Measurements from ENCODE around the gene LARP4B. TPM values are rescaled to one million over a fixed set of nuclear protein-coding genes. Genes with fewer than 3 reads are reported as not detected.
"Not testable (repeated sequence)": the region's sequence is repeated elsewhere in the genome, so short reads cannot be mapped to it uniquely, and the experiment has no call there.

Gene LARP4B
- total RNA-seq, 1 donor from 2014 or later: 101 TPM

DNA sequence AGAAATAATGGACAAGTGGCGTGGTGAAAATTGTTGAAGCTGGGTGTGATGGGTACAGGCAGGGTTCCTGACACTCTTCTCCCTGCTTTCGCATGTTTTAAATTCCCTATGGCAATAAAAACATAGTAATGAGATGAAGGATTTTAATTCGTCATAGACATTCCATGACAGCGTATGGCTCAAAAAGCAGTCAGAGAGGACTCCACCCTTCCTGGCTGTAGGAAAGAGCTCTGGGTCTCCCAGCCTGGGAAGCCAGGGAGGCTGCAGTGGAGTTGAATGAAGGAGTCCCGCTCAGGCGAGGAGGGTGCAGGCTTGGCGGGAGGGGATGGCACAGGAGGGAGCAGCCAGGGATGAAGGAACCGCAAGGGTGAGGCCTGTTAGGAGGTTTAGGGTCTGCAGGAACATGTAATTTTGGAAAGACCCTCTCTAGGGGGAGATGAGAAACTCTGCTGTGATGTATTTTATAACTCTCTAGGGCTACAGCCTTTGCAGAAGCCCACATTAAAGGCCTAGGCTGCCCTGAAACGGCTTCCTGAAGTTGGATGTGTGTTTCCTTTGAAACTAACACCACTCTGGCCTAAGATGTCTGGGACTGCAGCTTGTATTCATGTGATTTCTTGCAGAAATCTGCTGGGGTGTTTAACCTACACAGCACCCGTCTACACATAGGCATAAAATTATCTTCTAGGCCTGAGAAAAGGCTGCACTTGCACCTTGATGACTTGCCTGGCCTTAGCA lies 7.6 kb upstream of the LARP4B start:
- no peaks in the 10 kb centered on the region for H3K36me3 ChIP-seq (ENCODE audit: insufficient read depth, low read length)
- H3K4me1 ChIP-seq (ENCODE audit: insufficient read depth, low read length): no peaks in the 10 kb centered on the region
- TF ChIP-seq, protein P1, sequence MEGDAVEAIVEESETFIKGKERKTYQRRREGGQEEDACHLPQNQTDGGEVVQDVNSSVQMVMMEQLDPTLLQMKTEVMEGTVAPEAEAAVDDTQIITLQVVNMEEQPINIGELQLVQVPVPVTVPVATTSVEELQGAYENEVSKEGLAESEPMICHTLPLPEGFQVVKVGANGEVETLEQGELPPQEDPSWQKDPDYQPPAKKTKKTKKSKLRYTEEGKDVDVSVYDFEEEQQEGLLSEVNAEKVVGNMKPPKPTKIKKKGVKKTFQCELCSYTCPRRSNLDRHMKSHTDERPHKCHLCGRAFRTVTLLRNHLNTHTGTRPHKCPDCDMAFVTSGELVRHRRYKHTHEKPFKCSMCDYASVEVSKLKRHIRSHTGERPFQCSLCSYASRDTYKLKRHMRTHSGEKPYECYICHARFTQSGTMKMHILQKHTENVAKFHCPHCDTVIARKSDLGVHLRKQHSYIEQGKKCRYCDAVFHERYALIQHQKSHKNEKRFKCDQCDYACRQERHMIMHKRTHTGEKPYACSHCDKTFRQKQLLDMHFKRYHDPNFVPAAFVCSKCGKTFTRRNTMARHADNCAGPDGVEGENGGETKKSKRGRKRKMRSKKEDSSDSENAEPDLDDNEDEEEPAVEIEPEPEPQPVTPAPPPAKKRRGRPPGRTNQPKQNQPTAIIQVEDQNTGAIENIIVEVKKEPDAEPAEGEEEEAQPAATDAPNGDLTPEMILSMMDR (IDR thresholded peaks at IDR 0.05; ENCODE audit: insufficient read depth, low read depth, low read length): no peak
- no peak for TF ChIP-seq EZH2 (IDR thresholded peaks at IDR 0.05; ENCODE audit: insufficient read depth, low read length)
- H3K9me3 Mint-ChIP-seq (ENCODE audit: unreplicated experiment): peaks cover 3% of the 10 kb centered on the region
- no peaks in the 10 kb centered on the region for H3K79me2 ChIP-seq (ENCODE audit: insufficient read depth, low read length)
- no peak for FAIRE-seq
- H3K4me3 Mint-ChIP-seq (ENCODE audit: unreplicated experiment): no peak overlapping the region
- H3K4me3 ChIP-seq (ENCODE audit: insufficient read depth, low read depth, low read length): no peak overlapping the region
- H4K20me1 ChIP-seq (ENCODE audit: insufficient read depth, low read length): no peaks in the 10 kb centered on the region
- no peaks in the 10 kb centered on the region for H3K27me3 ChIP-seq (ENCODE audit: insufficient read depth, low read length)
- no peak overlapping the region for H3K27ac Mint-ChIP-seq (ENCODE audit: unreplicated experiment)
- no peak overlapping the region for H3K9ac ChIP-seq (ENCODE audit: low read length)
- no peaks in the 10 kb centered on the region for H3K36me3 Mint-ChIP-seq (ENCODE audit: low read depth, unreplicated experiment)
- H3K27me3 Mint-ChIP-seq (ENCODE audit: low read depth, unreplicated experiment): peaks cover 4% of the 10 kb centered on the region
- H3K9me3 ChIP-seq (ENCODE audit: insufficient read depth, low read depth, low read length): no peaks in the 10 kb centered on the region
- H2AFZ ChIP-seq (ENCODE audit: low read depth, low read length): no peak overlapping the region
- no peak for DNase-seq (ENCODE audit: low read depth)
- H3K27ac ChIP-seq (ENCODE audit: low read depth, low read length): no peak overlapping the region
- H3K4me2 ChIP-seq (ENCODE audit: low read length): no peak overlapping the region
- H3K4me1 Mint-ChIP-seq (ENCODE audit: low read depth, unreplicated experiment): no peaks in the 10 kb centered on the region

DNA sequence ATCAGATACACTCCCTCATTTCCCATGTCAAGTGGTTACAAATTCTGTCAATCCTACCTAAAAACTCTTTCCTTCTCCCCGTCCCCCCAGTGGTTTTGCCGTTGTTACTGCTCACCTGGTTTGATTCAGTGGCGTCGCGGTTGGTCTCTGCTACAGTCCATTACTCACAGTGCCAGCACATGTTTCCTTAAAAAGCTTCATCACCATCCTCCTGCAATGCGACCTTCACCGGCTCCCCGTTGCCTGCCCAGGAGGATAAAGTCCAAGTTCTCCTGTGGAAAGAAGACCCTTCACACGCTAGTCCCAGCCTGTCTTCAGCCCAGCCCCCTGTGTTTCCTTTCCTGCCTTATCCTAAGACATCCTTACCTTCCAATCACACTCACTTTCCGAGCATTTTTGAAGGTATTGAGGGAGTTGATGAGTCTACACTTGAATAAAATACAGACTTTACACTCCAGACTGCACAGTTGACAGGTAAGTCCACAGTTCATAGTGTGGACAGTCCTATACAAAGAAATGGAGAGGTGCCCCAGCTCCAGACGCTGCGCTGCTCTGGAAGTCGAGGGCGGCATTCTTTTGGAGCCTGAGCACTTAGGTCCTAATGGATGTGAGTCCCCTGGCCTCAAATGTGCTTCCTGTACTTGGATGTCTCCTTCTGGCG lies 3.4 kb upstream of the LARP4B start:
- Histone ChIP-seq H4K20me1 (ENCODE audit: insufficient read depth, low read length) (peaks cover 8% of the 10 kb centered on the region), H3K9ac (ENCODE audit: low read length) (no peak overlapping the region), H2AFZ (ENCODE audit: low read depth, low read length) (no peak overlapping the region), H3K27ac (ENCODE audit: low read depth, low read length) (no peak overlapping the region), H3K27me3 (ENCODE audit: insufficient read depth, low read length) (no peaks in the 10 kb centered on the region), H3K9me3 (ENCODE audit: insufficient read depth, low read depth, low read length) (no peaks in the 10 kb centered on the region), H3K4me1 (ENCODE audit: insufficient read depth, low read length) (peaks cover 3% of the 10 kb centered on the region), H3K4me3 (ENCODE audit: insufficient read depth, low read depth, low read length) (no peak overlapping the region), H3K79me2 (ENCODE audit: insufficient read depth, low read length) (peaks cover 12% of the 10 kb centered on the region), H3K4me2 (ENCODE audit: low read length) (no peak overlapping the region), H3K36me3 (ENCODE audit: insufficient read depth, low read length) (no peaks in the 10 kb centered on the region)
- no peaks in the 10 kb centered on the region for H3K27me3 Mint-ChIP-seq (ENCODE audit: low read depth, unreplicated experiment)
- TF ChIP-seq, protein P1 (IDR thresholded peaks at IDR 0.05; ENCODE audit: insufficient read depth, low read depth, low read length): no peak
- TF ChIP-seq EZH2 (IDR thresholded peaks at IDR 0.05; ENCODE audit: insufficient read depth, low read length): no peak
- H3K4me1 Mint-ChIP-seq (ENCODE audit: low read depth, unreplicated experiment): peaks cover 2% of the 10 kb centered on the region
- H3K36me3 Mint-ChIP-seq (ENCODE audit: low read depth, unreplicated experiment): peaks cover 2% of the 10 kb centered on the region
- H3K27ac Mint-ChIP-seq (ENCODE audit: unreplicated experiment): peak overlapping the region; percentile 41
- FAIRE-seq (no peak), DNase-seq (ENCODE audit: low read depth) (no peak)
- H3K9me3 Mint-ChIP-seq (ENCODE audit: unreplicated experiment): no peaks in the 10 kb centered on the region
- no peak overlapping the region for H3K4me3 Mint-ChIP-seq (ENCODE audit: unreplicated experiment)

DNA sequence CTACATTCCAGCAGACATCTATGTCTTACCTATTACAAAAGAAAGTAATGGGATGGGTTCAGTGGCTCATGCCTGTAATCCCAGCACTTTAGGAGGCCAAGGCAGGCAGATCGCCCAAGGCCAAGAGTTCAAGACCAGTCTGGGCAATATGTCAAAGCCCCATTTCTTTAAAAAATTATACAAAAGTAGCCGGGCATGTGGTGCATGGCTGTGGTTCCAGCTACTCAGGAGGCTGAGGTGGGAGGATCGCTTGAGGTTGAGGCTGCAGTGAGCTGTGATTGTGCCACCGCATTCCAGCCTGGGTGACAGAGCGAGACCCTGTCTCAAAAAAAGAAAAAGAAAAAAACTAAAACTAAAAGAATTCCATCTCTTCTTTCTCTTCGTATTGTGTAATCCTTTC lies 2.7 kb upstream of the LARP4B start:
- not testable (repeated sequence) for H3K27ac Mint-ChIP-seq (ENCODE audit: unreplicated experiment)

More for the DNA sequence above, 2.7 kb upstream of the LARP4B start:
- H3K27me3 ChIP-seq (ENCODE audit: insufficient read depth, low read length); H3K27ac ChIP-seq (ENCODE audit: low read depth, low read length); H3K4me2 ChIP-seq (ENCODE audit: low read length); H3K4me3 Mint-ChIP-seq (ENCODE audit: unreplicated experiment); H3K4me1 Mint-ChIP-seq (ENCODE audit: low read depth, unreplicated experiment); H3K9ac ChIP-seq (ENCODE audit: low read length); H3K9me3 ChIP-seq (ENCODE audit: insufficient read depth, low read depth, low read length); H2AFZ ChIP-seq (ENCODE audit: low read depth, low read length); H3K36me3 Mint-ChIP-seq (ENCODE audit: low read depth, unreplicated experiment); FAIRE-seq; H3K4me1 ChIP-seq (ENCODE audit: insufficient read depth, low read length); DNase-seq (ENCODE audit: low read depth); H3K36me3 ChIP-seq (ENCODE audit: insufficient read depth, low read length); H3K27me3 Mint-ChIP-seq (ENCODE audit: low read depth, unreplicated experiment); H3K9me3 Mint-ChIP-seq (ENCODE audit: unreplicated experiment); H3K4me3 ChIP-seq (ENCODE audit: insufficient read depth, low read depth, low read length): not testable (repeated sequence)
- Histone ChIP-seq H4K20me1 (ENCODE audit: insufficient read depth, low read length) (peaks cover 16% of the 10 kb centered on the region), H3K79me2 (ENCODE audit: insufficient read depth, low read length) (peaks cover 19% of the 10 kb centered on the region)

Measured in astrocyte (in vitro differentiated cells and primary cell).